HEK293 (cell line): ENCODE measurements around the gene ADPRH.

Experiments used
- CTCF ChIP-seq: fragments of 450-650 bp; formaldehyde crosslinking; IDR thresholded peaks from 2 replicates; pipeline ENCODE4 v1.5.1; 2016; ENCODE audit warnings: missing biosample characterization, missing genetic modification characterization
- KLF10 ChIP-seq: fragments of 450-650 bp; IDR thresholded peaks from 2 replicates; pipeline ENCODE4 v1.5.1; 2018; ENCODE audit warnings: missing biosample characterization, mild to moderate bottlenecking, missing genetic modification characterization
- PBX3 ChIP-seq: sonication (generic); formaldehyde crosslinking; IDR thresholded peaks from 2 replicates; pipeline ENCODE4 v1.8.1; 2022; ENCODE audit warnings: mild to moderate bottlenecking, moderate library complexity, missing genetic modification reagents
- ZBTB26 ChIP-seq: fragments of 450-650 bp; formaldehyde crosslinking; optimal IDR thresholded peaks from 2 replicates; pipeline ENCODE3; 2016; ENCODE audit warnings: missing biosample characterization, mild to moderate bottlenecking, missing genetic modification characterization
- ZEB2 ChIP-seq: fragments of 450-650 bp; formaldehyde crosslinking; IDR thresholded peaks from 2 replicates; pipeline ENCODE4 v1.5.1; 2016; ENCODE audit warnings: missing biosample characterization, missing genetic modification characterization
- ZNF248 ChIP-seq: fragments of 450-650 bp; formaldehyde crosslinking; IDR thresholded peaks from 2 replicates; pipeline ENCODE4 v1.5.1; 2017; ENCODE audit warnings: missing biosample characterization, missing genetic modification characterization
- ZNF292 ChIP-seq: fragments of 450-650 bp; formaldehyde crosslinking; IDR thresholded peaks from 2 replicates; pipeline ENCODE4 v1.5.1; 2016; ENCODE audit warnings: low read depth, missing biosample characterization, missing genetic modification characterization, borderline replicate concordance
- ZNF335 ChIP-seq: fragments of 450-650 bp; formaldehyde crosslinking; conservative IDR thresholded peaks from 2 replicates; pipeline ENCODE4 v1.5.1; 2016; ENCODE audit warnings: missing biosample characterization, missing genetic modification characterization
- ZNF362 ChIP-seq: fragments of 450-650 bp; formaldehyde crosslinking; IDR thresholded peaks from 2 replicates; pipeline ENCODE4 v1.5.1; 2016; ENCODE audit warnings: missing biosample characterization, missing genetic modification characterization
- ZNF624 ChIP-seq: fragments of 450-650 bp; formaldehyde crosslinking; IDR thresholded peaks from 2 replicates; pipeline ENCODE4 v1.5.1; 2017; ENCODE audit warnings: missing biosample characterization, missing genetic modification characterization
- ZSCAN30 ChIP-seq: fragments of 450-650 bp; IDR thresholded peaks from 2 replicates; pipeline ENCODE4 v1.5.1; 2018; ENCODE audit warnings: missing biosample characterization, mild to moderate bottlenecking, missing genetic modification characterization, moderate library complexity

- no peak for TF ChIP-seq ZEB2 (tag by site-specific recombination)
- TF ChIP-seq CTCF (tag by site-specific recombination) = no peak
- no peak for TF ChIP-seq KLF10
- TF ChIP-seq PBX3 (CRISPR knock-in tag) = no peak
- TF ChIP-seq ZNF624 (tag by site-specific recombination) = no peak
- no peak for TF ChIP-seq ZNF248
- no peak for TF ChIP-seq ZNF362 (tag by site-specific recombination)
- no peak for TF ChIP-seq ZSCAN30 (tag by site-specific recombination)
- no peak for TF ChIP-seq ZBTB26 (tag by site-specific recombination)
- no peak for TF ChIP-seq ZNF292 (tag by site-specific recombination)
- no peak for TF ChIP-seq ZNF335
These were observed 32.1 kb upstream of the ADPRH start for GRCh38 chr3:119547227-119547626.
